HAP-1 (cell line): ENCODE data around the gene XRRA1.

Source experiments
- DNase-seq, 2 experiments: peaks; one replicate each; pipeline ENCODE4 v3.0.0-alpha.2; 2016 to 2020; ENCODE audit warnings: low spot score in 2 of 2
- H3K27me3 ChIP-seq: fragments of 250-450 bp; sonication (Bioruptor Pico); 2 replicates; pipeline ENCODE4 v1.5.1; 2020; ENCODE audit warnings: low read depth, mild to moderate bottlenecking, moderate library complexity
- H3K36me3 ChIP-seq: fragments of 250-450 bp; sonication (Bioruptor Pico); replicated peaks from 2 replicates; pipeline ENCODE4 v1.5.1; 2020; ENCODE audit warnings: mild to moderate bottlenecking
- H3K4me1 ChIP-seq: fragments of 250-450 bp; sonication (Bioruptor Pico); 2 replicates; pipeline ENCODE4 v1.5.1; 2020; ENCODE audit warnings: mild to moderate bottlenecking
- H3K4me3 ChIP-seq: fragments of 250-450 bp; sonication (Bioruptor Pico); 2 replicates; pipeline ENCODE4 v1.5.1; 2020; ENCODE audit warnings: mild to moderate bottlenecking, moderate library complexity
- H3K9me3 ChIP-seq: fragments of 250-450 bp; sonication (Bioruptor Pico); 2 replicates; pipeline ENCODE4 v1.5.1; 2020; ENCODE audit warnings: mild to moderate bottlenecking, moderate library complexity
- in situ Hi-C: fragments of 300-500 bp; cut with MboI; formaldehyde crosslinking; loops from 3 replicates; pipeline ENCODE4 v1.14.3; 2020; ENCODE audit warnings: low sequenced_read_pairs, inconsistent platforms, mixed read lengths

XRRA1 gene

GRCh38 chr11:74824285-74824982, 124.5 kb downstream of the XRRA1 start:
- Histone ChIP-seq H3K36me3 (peaks cover 11% of the 10 kb centered on the region), H3K9me3 (peaks cover 9% of the 10 kb centered on the region; the same call in 1 of the 2 replicates), H3K27me3 (no peaks in the 10 kb centered on the region), H3K4me3 (no peak overlapping the region), H3K4me1 (peaks cover 4% of the 10 kb centered on the region; the same call in 1 of the 2 replicates)
- in situ Hi-C loops, result no loop called here
- no peak for DNase-seq

- peaks cover 8% of the 10 kb centered on the region for H3K36me3 ChIP-seq
These were observed 126.7 kb downstream of the XRRA1 start for GRCh38 chr11:74822170-74822569.

GRCh38 chr11:74820763-74821162, 128.1 kb downstream of the XRRA1 start:
- H3K4me1 ChIP-seq, result no peaks in the 10 kb centered on the region
- H3K27me3 ChIP-seq, result no peaks in the 10 kb centered on the region
- no peaks in the 10 kb centered on the region for H3K9me3 ChIP-seq
- H3K36me3 ChIP-seq, result peaks cover 8% of the 10 kb centered on the region
- H3K4me3 ChIP-seq, result no peak overlapping the region
- DNase-seq, result no peak
- in situ Hi-C loops, result no loop called here

More at GRCh38 chr11:74822170-74822569, 126.7 kb downstream of the XRRA1 start:
- H3K4me1 ChIP-seq, result no peaks in the 10 kb centered on the region
- H3K4me3 ChIP-seq, result no peak overlapping the region
- H3K9me3 ChIP-seq, result peaks cover 8% of the 10 kb centered on the region; the same call in 1 of the 2 replicates
- H3K27me3 ChIP-seq, result no peaks in the 10 kb centered on the region
- in situ Hi-C loops, result no loop called here
- no peak for DNase-seq

GRCh38 chr11:74819400-74819799, 129.5 kb downstream of the XRRA1 start:
- Histone ChIP-seq H3K27me3 (no peaks in the 10 kb centered on the region), H3K36me3 (peaks cover 8% of the 10 kb centered on the region), H3K4me3 (no peak overlapping the region), H3K9me3 (no peaks in the 10 kb centered on the region), H3K4me1 (no peaks in the 10 kb centered on the region)
- DNase-seq, result no peak
- in situ Hi-C loops, result no loop called here

GRCh38 chr11:74818283-74818946, 130.5 kb downstream of the XRRA1 start:
- Histone ChIP-seq H3K9me3 (no peaks in the 10 kb centered on the region), H3K4me3 (no peak overlapping the region), H3K4me1 (no peaks in the 10 kb centered on the region), H3K27me3 (no peaks in the 10 kb centered on the region), H3K36me3 (peaks cover 8% of the 10 kb centered on the region)
- in situ Hi-C loops, result no loop called here
- no peak for DNase-seq

- Histone ChIP-seq H3K4me1 (no peaks in the 10 kb centered on the region), H3K36me3 (no peaks in the 10 kb centered on the region; the same call in none of the 2 replicates), H3K9me3 (no peaks in the 10 kb centered on the region), H3K27me3 (no peaks in the 10 kb centered on the region), H3K4me3 (no peak overlapping the region)
- in situ Hi-C loops, result no loop called here
- no peak for DNase-seq
These were observed 132.2 kb downstream of the XRRA1 start for GRCh38 chr11:74816664-74817063.

- H3K27me3 ChIP-seq, result no peaks in the 10 kb centered on the region
- no peaks in the 10 kb centered on the region; the same call in none of the 2 replicates for H3K36me3 ChIP-seq
- no peaks in the 10 kb centered on the region for H3K9me3 ChIP-seq
- no peaks in the 10 kb centered on the region for H3K4me1 ChIP-seq
- H3K4me3 ChIP-seq, result no peak overlapping the region
- DNase-seq, result no peak
- in situ Hi-C loops, result no loop called here
These were observed 132.9 kb downstream of the XRRA1 start for GRCh38 chr11:74815966-74816365.

GRCh38 chr11:74809801-74810200, 139.1 kb downstream of the XRRA1 start:
- H3K4me1 ChIP-seq, result peaks cover 4% of the 10 kb centered on the region; the same call in 1 of the 2 replicates
- in situ Hi-C loops, result no loop called here
- DNase-seq, result no peak
- H3K4me3 ChIP-seq, result no peak overlapping the region
- H3K27me3 ChIP-seq, result no peaks in the 10 kb centered on the region
- H3K9me3 ChIP-seq, result no peaks in the 10 kb centered on the region
- no peaks in the 10 kb centered on the region for H3K36me3 ChIP-seq

- in situ Hi-C loops, result no loop called here
- no peaks in the 10 kb centered on the region for H3K9me3 ChIP-seq
- no peak for DNase-seq
- no peaks in the 10 kb centered on the region for H3K27me3 ChIP-seq
- no peak overlapping the region for H3K4me3 ChIP-seq
- H3K36me3 ChIP-seq, result no peaks in the 10 kb centered on the region
- H3K4me1 ChIP-seq, result peaks cover 4% of the 10 kb centered on the region; the same call in 1 of the 2 replicates
These were observed 142.6 kb downstream of the XRRA1 start for GRCh38 chr11:74806267-74806666.

- Histone ChIP-seq H3K36me3 (peaks cover 34% of the 10 kb centered on the region), H3K4me3 (no peak overlapping the region), H3K27me3 (no peaks in the 10 kb centered on the region), H3K9me3 (no peaks in the 10 kb centered on the region), H3K4me1 (no peaks in the 10 kb centered on the region)
- in situ Hi-C loops, result no loop called here
- no peak for DNase-seq
These were observed 157.4 kb downstream of the XRRA1 start for GRCh38 chr11:74791333-74792100.
